Measurements from ENCODE around the gene CCDC197.

- TF ChIP-seq BHLHE40 (IDR thresholded peaks at IDR 0.05; ENCODE audit: borderline replicate concordance) (no peak), NFRKB (IDR thresholded peaks at IDR 0.05) (no peak), ZNF384 (IDR thresholded peaks at IDR 0.05) (no peak)
Observed at GRCh38 chr14:94058128-94058673, 61.1 kb downstream of the CCDC197 start.

Measured in HEK293T (cell line).